EL (cell line): ENCODE results near the gene SEPHS2.
"Not testable (repeated sequence)": the region's sequence is repeated elsewhere in the genome, so short reads cannot be mapped to it uniquely, and the experiment has no call there.

Experiments used
- DNase-seq: peaks from one replicate; pipeline ENCODE4 v3.0.0-alpha.2; 2016

The SEPHS2 gene

DNA sequence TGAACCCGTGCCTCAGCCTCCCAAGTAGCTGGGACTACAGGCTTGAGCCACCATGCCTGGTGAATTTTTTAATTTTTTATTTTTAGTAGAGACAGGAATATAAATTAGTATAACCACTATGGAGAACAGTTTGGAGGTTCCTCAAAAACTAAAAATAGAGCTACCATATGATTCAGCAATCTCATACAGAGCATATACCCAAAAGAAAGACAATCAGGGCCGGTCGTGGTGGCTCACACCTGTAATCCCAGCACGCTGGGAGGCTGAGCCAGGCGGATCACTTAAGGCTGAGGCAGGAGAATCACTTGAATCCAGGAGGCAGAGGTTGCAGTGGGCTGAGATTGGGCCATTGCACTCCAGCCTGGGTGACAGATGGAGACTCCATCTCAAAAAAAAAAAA, 15.8 kb upstream of the SEPHS2 start:
- not testable (repeated sequence) for DNase-seq

DNA sequence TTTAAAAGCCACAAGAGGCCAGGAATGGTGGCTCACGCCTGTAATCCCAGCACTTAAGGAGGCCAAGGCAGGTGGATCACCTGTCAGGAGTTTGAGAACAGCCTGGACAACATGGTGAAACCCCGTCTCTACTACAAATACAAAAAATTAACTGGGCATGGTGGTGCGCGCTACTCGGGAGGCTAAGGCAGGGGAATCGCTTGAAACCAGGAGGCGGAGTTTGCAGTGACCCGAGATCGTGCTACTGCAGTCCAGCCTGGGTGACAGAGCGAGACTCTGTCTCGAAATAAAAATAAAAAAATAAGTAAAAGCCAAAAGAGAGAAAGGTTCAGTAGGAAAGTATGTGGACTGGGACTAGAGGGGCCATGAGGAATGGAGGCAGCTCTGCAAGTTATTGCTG, 13.8 kb upstream of the SEPHS2 start:
- DNase-seq, result no peak

- DNase-seq, result no peak
Measured at GRCh38 chr16:30458561-30459394, 13.1 kb upstream of the SEPHS2 start.

GRCh38 chr16:30457743-30458560, 12.3 kb upstream of the SEPHS2 start:
- DNase-seq, result no peak

DNA sequence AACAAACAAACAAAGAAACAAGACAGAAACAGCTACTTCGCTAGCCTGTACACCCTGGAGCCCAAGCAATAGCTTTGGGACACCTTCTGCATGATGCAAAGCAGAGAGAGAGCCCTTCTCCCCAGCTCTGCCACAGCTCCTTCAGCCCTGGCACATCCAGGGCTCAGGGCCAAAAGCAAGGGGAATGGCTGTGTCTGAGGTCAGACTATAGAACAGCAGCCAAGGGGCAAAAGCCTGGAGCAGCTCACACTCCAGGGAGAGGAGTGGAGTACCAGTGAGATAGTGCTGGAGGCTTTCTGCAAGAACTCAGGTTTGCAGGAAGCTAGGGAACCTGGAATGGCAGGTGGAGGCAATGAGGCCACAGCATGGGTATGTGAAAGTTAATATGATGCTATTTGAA, 11.6 kb upstream of the SEPHS2 start:
- no peak for DNase-seq

DNA sequence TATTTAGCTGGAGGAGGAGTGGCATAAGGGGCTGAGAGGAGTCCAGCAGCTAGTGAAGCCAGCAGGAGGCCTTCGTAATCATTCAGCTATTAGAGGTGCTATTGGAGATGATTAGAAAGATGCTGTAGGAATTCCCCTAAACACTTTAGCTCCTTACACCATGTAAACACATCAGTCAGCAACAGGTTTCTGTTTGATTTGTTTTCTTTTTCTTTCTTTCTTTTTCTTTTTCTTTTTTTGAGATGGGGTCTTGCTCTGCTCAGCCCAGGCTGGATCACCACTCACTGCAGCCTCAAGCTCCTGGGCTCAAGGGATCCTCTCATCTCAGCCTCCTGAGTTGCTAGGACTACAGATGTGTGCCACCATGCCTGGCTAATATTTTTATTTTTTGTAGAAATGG, 10.6 kb upstream of the SEPHS2 start:
- DNase-seq, result no peak

DNA sequence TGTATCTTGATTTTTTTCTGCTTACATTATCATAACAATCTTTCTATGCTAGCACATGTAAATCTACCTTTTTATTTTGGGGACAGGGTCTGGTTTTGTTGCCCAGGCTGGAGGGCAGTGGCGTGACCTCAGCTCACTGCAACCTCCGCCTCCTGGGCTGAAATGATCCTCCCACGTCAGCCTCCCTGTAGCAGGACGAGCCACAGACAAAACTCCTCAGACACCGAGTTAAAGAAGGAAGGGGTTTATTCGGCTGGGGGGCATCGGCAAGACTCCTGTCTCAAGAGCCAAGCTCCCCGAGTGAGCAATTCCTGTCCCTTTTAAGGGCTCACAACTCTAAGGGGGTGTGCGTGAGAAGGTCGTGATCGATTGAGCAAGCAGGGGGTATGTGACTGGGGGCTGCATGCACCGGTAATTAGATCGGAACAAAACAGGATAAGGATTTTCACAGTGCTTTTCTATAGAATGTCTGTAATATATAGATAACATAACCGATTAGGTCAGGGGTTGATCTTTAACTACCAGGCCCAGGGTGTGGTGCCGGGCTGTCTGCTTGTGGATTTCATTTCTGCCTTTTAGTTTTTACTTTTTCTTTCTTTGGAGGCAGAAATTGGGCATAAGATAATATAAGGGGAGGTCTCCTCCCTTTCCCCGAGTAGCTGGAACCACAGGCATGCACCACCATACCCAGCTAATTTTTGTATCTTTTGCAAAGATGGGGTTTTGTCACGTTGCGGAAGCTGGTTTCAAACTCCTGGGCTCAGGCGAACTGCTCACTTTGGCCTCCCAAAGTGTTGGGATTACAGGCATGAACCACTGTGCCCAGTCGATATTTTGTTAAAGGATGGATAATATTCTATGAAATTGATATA, 7.3 kb upstream of the SEPHS2 start:
- not testable (repeated sequence) for DNase-seq

DNA sequence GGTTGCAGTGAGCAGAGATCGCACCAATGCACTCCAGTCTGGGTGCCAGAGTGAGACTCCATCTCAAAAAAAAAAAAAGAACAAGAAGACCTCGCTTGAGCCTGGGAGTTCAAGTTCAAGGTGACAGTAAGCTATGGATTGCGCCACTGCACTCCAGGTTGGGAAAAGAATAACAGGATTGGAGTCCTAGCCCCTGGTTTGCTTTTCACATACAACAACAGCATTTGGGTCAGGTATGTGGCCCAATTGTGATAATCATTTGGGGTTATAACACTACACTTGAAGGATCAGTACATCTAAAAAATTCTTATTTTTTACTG, 3.4 kb upstream of the SEPHS2 start:
- no peak for DNase-seq

- no peak for DNase-seq
Measured at GRCh38 chr16:30447512-30448226, 2.0 kb upstream of the SEPHS2 start.

GRCh38 chr16:30446203-30446595, 525 bp upstream of the SEPHS2 start:
- DNase-seq, result no peak

GRCh38 chr16:30445149-30445407, 596 bp downstream of the SEPHS2 start:
- no peak for DNase-seq

DNA sequence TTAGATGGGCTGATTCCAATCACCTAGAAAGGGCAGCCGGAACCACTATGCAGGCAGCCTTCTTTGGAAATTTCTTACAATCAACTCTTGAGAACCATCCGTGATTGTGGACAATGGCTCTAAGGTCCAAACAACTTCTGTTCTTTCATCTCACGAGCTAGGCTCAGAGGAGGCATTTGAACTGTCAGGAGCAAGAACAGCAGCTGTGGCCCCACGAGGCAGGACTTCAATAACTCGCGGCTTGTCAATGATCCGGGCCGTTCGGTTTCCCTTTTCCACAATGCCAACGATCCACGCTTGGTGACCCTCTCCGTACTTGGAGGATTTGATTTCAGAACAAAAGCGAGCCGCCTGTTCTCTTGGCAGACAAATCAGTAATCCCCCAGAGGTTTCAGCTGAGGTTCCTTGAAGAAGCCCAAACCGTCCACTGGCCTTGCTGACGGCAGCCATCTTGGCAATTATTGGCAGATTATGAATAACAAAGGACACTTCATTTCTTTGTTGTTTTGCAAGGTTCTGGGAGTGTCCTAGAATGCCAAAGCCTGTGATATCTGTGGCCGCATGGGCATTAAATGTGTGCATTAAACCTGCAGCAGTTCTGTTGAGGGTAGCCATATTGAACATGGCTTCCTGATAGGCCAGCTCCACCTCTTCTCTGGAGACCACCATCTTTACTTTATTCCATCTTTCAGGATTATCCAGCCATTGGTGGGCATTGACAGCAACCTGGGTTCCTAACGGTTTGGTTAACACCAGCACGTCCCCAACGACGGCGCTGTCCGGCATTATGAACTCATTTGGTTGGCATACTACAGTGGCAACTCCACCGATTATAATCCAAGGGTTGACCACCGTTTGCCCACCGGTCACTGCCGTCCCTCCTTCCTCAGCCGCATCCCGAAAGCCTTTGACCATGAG, 1.2 kb downstream of the SEPHS2 start:
- no peak for DNase-seq

GRCh38 chr16:30443631-30444030, 2.0 kb downstream of the SEPHS2 start:
- no peak for DNase-seq

GRCh38 chr16:30439720-30440348, 5.8 kb downstream of the SEPHS2 start:
- no peak for DNase-seq

DNA sequence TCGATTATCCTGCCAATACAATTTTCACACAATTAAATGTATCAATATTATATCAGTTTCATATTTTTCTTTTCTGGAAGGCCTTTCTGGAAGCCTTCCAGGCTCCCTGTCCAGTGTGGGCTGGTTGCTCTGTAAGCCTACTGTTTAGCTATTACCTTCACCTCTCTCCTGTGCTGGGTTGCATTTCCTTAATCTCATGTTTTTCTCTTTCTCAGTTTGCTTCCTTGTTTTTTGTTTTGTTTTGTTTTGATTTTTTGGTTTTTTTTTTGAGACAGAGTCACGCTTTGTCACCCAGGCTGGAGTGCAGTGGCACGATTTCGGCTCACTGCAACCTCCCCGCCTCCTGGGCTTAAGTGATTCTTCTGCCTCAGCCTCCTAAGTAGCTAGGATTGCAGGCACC, 6.8 kb downstream of the SEPHS2 start:
- no peak for DNase-seq

- DNase-seq, result no peak
Measured at GRCh38 chr16:30437511-30438046, 8.1 kb downstream of the SEPHS2 start.

GRCh38 chr16:30434852-30435251, 10.8 kb downstream of the SEPHS2 start:
- no peak for DNase-seq

- no peak for DNase-seq
Measured at GRCh38 chr16:30430428-30430970, 15.2 kb downstream of the SEPHS2 start.

GRCh38 chr16:30429678-30430427, 15.8 kb downstream of the SEPHS2 start, which contains the start of gene DCTPP1:
Gene DCTPP1, minus strand, starts transcription at chr16:30430030. Its CDS starts 50 bp downstream, at chr16:30429980.
- peak; percentile 99 for DNase-seq

DNA sequence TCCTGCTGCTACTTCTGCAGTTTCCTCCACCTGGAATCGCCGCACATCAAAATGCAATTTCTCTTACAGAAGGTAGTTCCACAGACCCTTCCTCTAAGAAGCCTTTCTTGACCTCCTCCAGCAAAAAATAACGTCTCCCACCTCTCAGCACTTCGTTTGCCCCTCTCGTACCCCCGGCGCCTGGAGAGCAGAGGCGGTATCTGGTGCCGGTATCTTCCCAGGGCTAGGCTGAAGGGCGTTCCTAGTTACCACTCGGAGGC, 16.3 kb downstream of the SEPHS2 start:
- no peak for DNase-seq
